ENCODE data around the gene EIPR1. TPM values are rescaled to one million over a fixed set of nuclear protein-coding genes. Genes with fewer than 3 reads are reported as not detected.

The EIPR1 gene
- total RNA-seq, 1 experiment from 2014 or later, result 40.4 TPM

- no TSS peak for BruUV-seq (replicated peaks)
- H3K4me1 ChIP-seq (replicated peaks; ENCODE audit: insufficient read depth), result no peaks in the 10 kb centered on the region
- no peaks in the 10 kb centered on the region for H3F3A ChIP-seq (ENCODE audit: insufficient read depth, low read depth)
- POLR2A ChIA-PET (ENCODE audit: unreplicated experiment), result no interaction called here
- intact Hi-C loops (cut with micrococcal nuclease; ENCODE audit: unreplicated experiment), result no loop called here
- H4K20me1 ChIP-seq (ENCODE audit: insufficient read depth), result no peaks in the 10 kb centered on the region
- no peaks in the 10 kb centered on the region for H3K36me3 ChIP-seq (ENCODE audit: low read depth)
- DNase-seq, result no peak
- H2AFZ ChIP-seq, result no peak overlapping the region
- no peak overlapping the region for H3K4me2 ChIP-seq
- TF ChIP-seq CTCF (conservative IDR thresholded peaks at IDR 0.05) (no peak), EZH2 (IDR thresholded peaks at IDR 0.05; ENCODE audit: low read depth) (no peak)
- H3K27ac ChIP-seq, result no peak overlapping the region
- no peaks in the 10 kb centered on the region for H3K27me3 ChIP-seq (ENCODE audit: insufficient read depth, low read depth)
- no peak overlapping the region for H3K4me3 ChIP-seq
- H3K79me2 ChIP-seq (ENCODE audit: low read depth), result no peaks in the 10 kb centered on the region
- CTCF ChIA-PET, result no interaction called here
- no peaks in the 10 kb centered on the region for H3K9me3 ChIP-seq (ENCODE audit: insufficient read depth, low read depth)
- no peaks in the 10 kb centered on the region for H3K9me2 ChIP-seq (ENCODE audit: insufficient read depth)
Observed at GRCh38 chr2:3151153-3151918, 226.3 kb downstream of the EIPR1 start.

GRCh38 chr2:3149441-3150217, 228.0 kb downstream of the EIPR1 start:
- Histone ChIP-seq H3K9me2 (ENCODE audit: insufficient read depth) (no peaks in the 10 kb centered on the region), H3K27me3 (ENCODE audit: insufficient read depth, low read depth) (no peaks in the 10 kb centered on the region), H3K27ac (no peak overlapping the region), H3K79me2 (ENCODE audit: low read depth) (no peaks in the 10 kb centered on the region), H2AFZ (no peak overlapping the region), H4K20me1 (ENCODE audit: insufficient read depth) (no peaks in the 10 kb centered on the region), H3K36me3 (ENCODE audit: low read depth) (no peaks in the 10 kb centered on the region), H3K9me3 (ENCODE audit: insufficient read depth, low read depth) (no peaks in the 10 kb centered on the region), H3F3A (ENCODE audit: insufficient read depth, low read depth) (no peaks in the 10 kb centered on the region), H3K4me3 (no peak overlapping the region), H3K4me1 (replicated peaks; ENCODE audit: insufficient read depth) (no peaks in the 10 kb centered on the region), H3K4me2 (no peak overlapping the region)
- BruUV-seq (replicated peaks), result no TSS peak
- ChIA-PET POLR2A (ENCODE audit: unreplicated experiment) (no interaction called here), CTCF (no interaction called here)
- no peak for DNase-seq
- TF ChIP-seq CTCF (conservative IDR thresholded peaks at IDR 0.05) (no peak), EZH2 (IDR thresholded peaks at IDR 0.05; ENCODE audit: low read depth) (no peak)
- intact Hi-C loops (cut with micrococcal nuclease; ENCODE audit: unreplicated experiment), result no loop called here

GRCh38 chr2:3148716-3149115, 228.9 kb downstream of the EIPR1 start:
- no peaks in the 10 kb centered on the region for H3K79me2 ChIP-seq (ENCODE audit: low read depth)
- H3K27ac ChIP-seq, result no peak overlapping the region
- H3K4me3 ChIP-seq, result no peak overlapping the region
- POLR2A ChIA-PET (ENCODE audit: unreplicated experiment), result no interaction called here
- no peaks in the 10 kb centered on the region for H3K27me3 ChIP-seq (ENCODE audit: insufficient read depth, low read depth)
- no peaks in the 10 kb centered on the region for H3F3A ChIP-seq (ENCODE audit: insufficient read depth, low read depth)
- H3K36me3 ChIP-seq (ENCODE audit: low read depth), result no peaks in the 10 kb centered on the region
- H3K9me3 ChIP-seq (ENCODE audit: insufficient read depth, low read depth), result no peaks in the 10 kb centered on the region
- no peaks in the 10 kb centered on the region for H3K4me1 ChIP-seq (replicated peaks; ENCODE audit: insufficient read depth)
- no TSS peak for BruUV-seq (replicated peaks)
- H3K4me2 ChIP-seq, result no peak overlapping the region
- TF ChIP-seq EZH2 (IDR thresholded peaks at IDR 0.05; ENCODE audit: low read depth), result no peak
- TF ChIP-seq CTCF (conservative IDR thresholded peaks at IDR 0.05), result no peak
- H3K9me2 ChIP-seq (ENCODE audit: insufficient read depth), result no peaks in the 10 kb centered on the region
- no peak for DNase-seq
- no peak overlapping the region for H2AFZ ChIP-seq
- CTCF ChIA-PET, result no interaction called here
- intact Hi-C loops (cut with micrococcal nuclease; ENCODE audit: unreplicated experiment), result no loop called here
- no peaks in the 10 kb centered on the region for H4K20me1 ChIP-seq (ENCODE audit: insufficient read depth)
